ENCODE measurements around the gene BMP7. TPM values are rescaled to one million over a fixed set of nuclear protein-coding genes. Genes with fewer than 3 reads are reported as not detected.

Gene BMP7
- total and polyA plus RNA-seq, 2 of the 8 experiments (the other 6 are each of a cell fraction or from before 2014, with no cell fraction given), result 9.2 to 14.7 TPM

DNA sequence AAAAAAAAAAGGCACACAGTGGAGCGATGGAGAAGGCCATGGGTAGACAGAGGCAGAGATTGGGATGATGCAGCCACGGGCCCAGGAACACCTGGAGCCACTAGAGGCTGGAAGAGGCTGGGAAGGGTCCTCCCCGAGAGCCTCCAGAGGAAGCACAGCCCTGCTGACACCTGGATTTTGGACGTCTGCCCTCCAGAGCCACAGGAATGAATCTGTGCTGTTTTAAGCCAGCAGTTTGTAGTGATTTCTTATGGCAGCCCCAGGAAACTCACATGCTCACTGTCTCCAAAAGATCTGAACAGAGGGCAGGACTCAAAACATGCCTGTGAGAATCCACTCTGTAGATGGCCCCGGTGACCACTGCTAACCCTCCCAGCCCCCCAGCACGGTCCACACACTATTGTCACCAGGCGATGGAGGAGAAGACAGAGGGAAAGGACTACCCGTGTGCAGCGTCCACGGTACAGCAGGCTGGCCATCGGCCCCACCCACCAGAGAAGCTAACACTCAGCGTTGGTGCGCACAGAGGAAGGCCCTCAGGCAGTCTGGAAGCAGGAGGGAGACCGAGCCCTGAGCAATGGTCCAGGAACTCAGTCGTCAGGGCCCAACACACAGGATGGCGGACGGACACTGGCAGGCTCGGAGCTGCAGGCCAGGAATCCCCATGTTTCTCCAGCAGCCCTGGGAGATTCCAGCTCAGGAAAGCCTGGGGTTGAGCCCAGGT lies 99.7 kb downstream of the BMP7 start:
- Histone ChIP-seq H2BK20ac (ENCODE audit: low read length) (no peak overlapping the region), H3K4me1 (replicated peaks in 1 of 4; ENCODE audit: control insufficient read depth in 3 of 4, insufficient read depth in 4 of 4, low read length in 3 of 4) (peaks cover 0 to 3% (median 0%) of the 10 kb centered on the region in 4 experiments; a peak in 1 of 7 replicates), H2BK15ac (ENCODE audit: low read length) (no peak overlapping the region), H4K91ac (replicated peaks; ENCODE audit: insufficient read length, low read length) (no peak overlapping the region), H3K27me3 (replicated peaks in 1 of 4; ENCODE audit: control insufficient read depth in 3 of 4, extremely low read depth in 1 of 4, insufficient read depth in 3 of 4, low read length in 3 of 4) (no peaks in the 10 kb centered on the region), H3K4me3 (ENCODE audit: extremely low read depth in 1 of 4, insufficient read depth in 2 of 4, low read depth in 3 of 4, low read length in 4 of 4) (no peak overlapping the region), H2AK5ac (ENCODE audit: low read depth, low read length) (no peak overlapping the region; the same call in 1 of the 2 replicates), H3K23me2 (ENCODE audit: low read depth, low read length) (no peaks in the 10 kb centered on the region), H2AFZ (ENCODE audit: low read length) (no peak overlapping the region), H3K23ac (ENCODE audit: insufficient read length) (no peak overlapping the region), H3K79me2 (ENCODE audit: control insufficient read depth in 1 of 2, insufficient read depth in 2 of 2, low read length in 2 of 2) (no peaks in the 10 kb centered on the region), H3K4me2 (ENCODE audit: insufficient read depth in 1 of 2, low read depth in 2 of 2, low read length in 2 of 2) (no peak overlapping the region), H2BK5ac (ENCODE audit: low read depth, low read length) (no peak overlapping the region), H3K9me3 (ENCODE audit: insufficient read depth in 2 of 2, low read depth in 1 of 2, low read length in 1 of 2) (peaks cover 0 to 11% of the 10 kb centered on the region in 2 experiments; a peak in 2 of 4 replicates), H2BK12ac (ENCODE audit: low read depth, low read length) (no peak overlapping the region), H3K79me1 (ENCODE audit: low read depth, low read length) (no peaks in the 10 kb centered on the region), H3K9ac (replicated peaks in 1 of 4; ENCODE audit: extremely low read depth in 1 of 4, low read depth in 3 of 4, low read length in 3 of 4) (no peak overlapping the region), H4K8ac (ENCODE audit: extremely low read depth, insufficient read depth, low read length) (no peak overlapping the region), H3K18ac (ENCODE audit: extremely low read depth, low read length) (no peak overlapping the region; the same call in 1 of the 2 replicates), H3K36me3 (ENCODE audit: control insufficient read depth in 2 of 4, insufficient read depth in 4 of 4, low read length in 3 of 4) (peaks cover 0 to 8% (median 0%) of the 10 kb centered on the region in 4 experiments; a peak in 2 of 8 replicates), H4K20me1 (replicated peaks in 1 of 2; ENCODE audit: control insufficient read depth in 1 of 2, insufficient read depth in 2 of 2, low read length in 2 of 2) (no peaks in the 10 kb centered on the region), H2BK120ac (replicated peaks; ENCODE audit: low read depth, low read length) (no peak overlapping the region), H3K27ac (ENCODE audit: low read depth, low read length) (no peak overlapping the region), H3K14ac (ENCODE audit: insufficient read length) (no peak overlapping the region), H3K56ac (replicated peaks; ENCODE audit: insufficient read length, low read depth, low read length) (no peak overlapping the region), H3K4ac (replicated peaks; ENCODE audit: insufficient read length, low read depth, low read length) (no peak overlapping the region), H4K5ac (ENCODE audit: insufficient read length, low read depth, low read length) (no peak overlapping the region)
- POLR2A ChIA-PET (ENCODE audit: partially characterized antibody), result no interaction called here
- FAIRE-seq (no peak), DNase-seq (ENCODE audit: low read depth in 1 of 2, low spot score in 2 of 2) (no peak)
- 86% methylated on average over 15 of the region's 18 CpGs; no CpG with 5 or more reads in 1 of the 2 experiments for WGBS, 2 experiments (ENCODE audit: extremely low coverage in 1 of 2, insufficient coverage in 1 of 2, insufficient read length in 1 of 2, insufficient replicate concordance in 2 of 2, low coverage in 1 of 2, low lambda C conversion rate in 2 of 2, missing lambda C conversion rate in 1 of 2)
- CTCF ChIA-PET (ENCODE audit: partially characterized antibody), result interaction anchor here (2.5 kb wide), 1 partner anchor 166 kb away, joined by 7 read pairs; no protein-coding TSS in a partner anchor
- no peak for TF ChIP-seq FOSL1 (IDR thresholded peaks at IDR 0.05; ENCODE audit: insufficient read depth, low read depth, low read length)

All from H1 (cell line).